Measurements from ENCODE around the gene NOL9.

NOL9 gene

DNA sequence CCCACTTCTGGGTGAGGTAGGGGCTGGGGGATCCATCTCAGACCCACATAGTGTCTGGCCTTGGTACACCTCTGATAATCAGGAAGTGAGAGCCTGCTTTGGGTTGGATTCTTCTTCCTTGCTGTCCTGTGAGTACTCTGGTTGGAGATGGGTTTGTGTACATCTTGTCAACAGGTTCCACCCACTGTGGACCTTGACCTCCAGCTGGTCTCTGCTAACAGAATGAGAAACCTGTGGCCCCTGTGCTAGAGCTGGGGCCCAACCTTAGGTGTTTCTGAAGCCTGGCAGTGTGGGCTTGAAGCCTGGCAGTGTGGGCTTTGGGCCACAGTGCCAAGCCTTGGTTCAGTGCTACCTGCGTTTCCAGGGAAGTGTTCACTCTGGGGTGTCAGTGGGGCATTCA is 28.1 kb upstream of the NOL9 start:
- DNase-seq (ENCODE audit: insufficient read length, low spot score) (no peak), FAIRE-seq (no peak)
- TF ChIP-seq, protein P1, sequence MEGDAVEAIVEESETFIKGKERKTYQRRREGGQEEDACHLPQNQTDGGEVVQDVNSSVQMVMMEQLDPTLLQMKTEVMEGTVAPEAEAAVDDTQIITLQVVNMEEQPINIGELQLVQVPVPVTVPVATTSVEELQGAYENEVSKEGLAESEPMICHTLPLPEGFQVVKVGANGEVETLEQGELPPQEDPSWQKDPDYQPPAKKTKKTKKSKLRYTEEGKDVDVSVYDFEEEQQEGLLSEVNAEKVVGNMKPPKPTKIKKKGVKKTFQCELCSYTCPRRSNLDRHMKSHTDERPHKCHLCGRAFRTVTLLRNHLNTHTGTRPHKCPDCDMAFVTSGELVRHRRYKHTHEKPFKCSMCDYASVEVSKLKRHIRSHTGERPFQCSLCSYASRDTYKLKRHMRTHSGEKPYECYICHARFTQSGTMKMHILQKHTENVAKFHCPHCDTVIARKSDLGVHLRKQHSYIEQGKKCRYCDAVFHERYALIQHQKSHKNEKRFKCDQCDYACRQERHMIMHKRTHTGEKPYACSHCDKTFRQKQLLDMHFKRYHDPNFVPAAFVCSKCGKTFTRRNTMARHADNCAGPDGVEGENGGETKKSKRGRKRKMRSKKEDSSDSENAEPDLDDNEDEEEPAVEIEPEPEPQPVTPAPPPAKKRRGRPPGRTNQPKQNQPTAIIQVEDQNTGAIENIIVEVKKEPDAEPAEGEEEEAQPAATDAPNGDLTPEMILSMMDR (IDR thresholded peaks at IDR 0.05; ENCODE audit: insufficient read depth, missing control alignments), result no peak

GRCh38 chr1:6581561-6582305 is 27.4 kb upstream of the NOL9 start:
- DNase-seq (ENCODE audit: insufficient read length, low spot score) (no peak), FAIRE-seq (no peak)
- TF ChIP-seq, protein P1 (IDR thresholded peaks at IDR 0.05; ENCODE audit: insufficient read depth, missing control alignments), result no peak

DNA sequence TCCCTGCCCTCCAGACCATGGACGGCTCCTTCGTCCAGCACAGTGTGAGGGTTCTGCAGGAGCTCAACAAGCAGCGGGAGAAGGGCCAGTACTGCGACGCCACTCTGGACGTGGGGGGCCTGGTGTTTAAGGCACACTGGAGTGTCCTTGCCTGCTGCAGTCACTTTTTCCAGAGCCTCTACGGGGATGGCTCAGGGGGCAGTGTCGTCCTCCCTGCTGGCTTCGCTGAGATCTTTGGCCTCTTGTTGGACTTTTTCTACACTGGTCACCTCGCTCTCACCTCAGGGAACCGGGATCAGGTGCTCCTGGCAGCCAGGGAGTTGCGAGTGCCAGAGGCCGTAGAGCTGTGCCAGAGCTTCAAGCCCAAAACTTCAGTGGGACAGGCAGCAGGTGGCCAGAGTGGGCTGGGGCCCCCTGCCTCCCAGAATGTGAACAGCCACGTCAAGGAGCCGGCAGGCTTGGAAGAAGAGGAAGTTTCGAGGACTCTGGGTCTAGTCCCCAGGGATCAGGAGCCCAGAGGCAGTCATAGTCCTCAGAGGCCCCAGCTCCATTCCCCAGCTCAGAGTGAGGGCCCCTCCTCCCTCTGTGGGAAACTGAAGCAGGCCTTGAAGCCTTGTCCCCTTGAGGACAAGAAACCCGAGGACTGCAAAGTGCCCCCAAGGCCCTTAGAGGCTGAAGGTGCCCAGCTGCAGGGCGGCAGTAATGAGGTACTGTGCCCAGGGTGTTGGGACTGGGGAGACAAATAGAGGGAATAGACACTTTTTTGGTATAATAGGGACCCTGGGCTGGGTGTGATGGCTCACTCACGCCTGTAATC is 26.5 kb upstream of the NOL9 start:
- DNase-seq (ENCODE audit: insufficient read length, low spot score) (no peak), FAIRE-seq (no peak)
- TF ChIP-seq, protein P1 (IDR thresholded peaks at IDR 0.05; ENCODE audit: insufficient read depth, missing control alignments), result no peak

DNA sequence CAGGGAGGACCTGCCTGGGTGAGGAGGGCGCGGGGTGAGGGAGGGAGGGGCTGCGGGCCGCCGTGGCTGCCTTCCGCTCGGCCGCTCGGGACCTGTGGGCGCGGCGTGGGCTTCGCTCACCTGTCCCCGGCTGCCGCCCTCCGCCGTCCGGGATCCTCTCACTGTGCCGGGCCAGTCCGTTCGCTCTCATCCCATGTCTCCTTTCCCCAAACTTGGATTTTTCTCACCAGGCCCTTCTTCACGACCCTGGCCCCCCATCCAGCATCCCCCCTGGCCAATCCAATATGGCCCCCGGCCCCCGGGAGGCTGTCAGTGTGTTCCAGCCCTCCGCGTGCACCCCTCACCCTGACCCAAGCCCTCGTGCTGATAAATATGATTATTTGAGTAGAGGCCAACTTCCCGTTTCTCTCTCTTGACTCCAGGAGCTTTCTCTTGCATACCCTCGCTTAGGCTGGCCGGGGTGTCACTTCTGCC is 25.8 kb upstream of the NOL9 start:
- FAIRE-seq, result no peak
- TF ChIP-seq, protein P1 (IDR thresholded peaks at IDR 0.05; ENCODE audit: insufficient read depth, missing control alignments), result no peak
- no peak for DNase-seq (ENCODE audit: insufficient read length, low spot score)

DNA sequence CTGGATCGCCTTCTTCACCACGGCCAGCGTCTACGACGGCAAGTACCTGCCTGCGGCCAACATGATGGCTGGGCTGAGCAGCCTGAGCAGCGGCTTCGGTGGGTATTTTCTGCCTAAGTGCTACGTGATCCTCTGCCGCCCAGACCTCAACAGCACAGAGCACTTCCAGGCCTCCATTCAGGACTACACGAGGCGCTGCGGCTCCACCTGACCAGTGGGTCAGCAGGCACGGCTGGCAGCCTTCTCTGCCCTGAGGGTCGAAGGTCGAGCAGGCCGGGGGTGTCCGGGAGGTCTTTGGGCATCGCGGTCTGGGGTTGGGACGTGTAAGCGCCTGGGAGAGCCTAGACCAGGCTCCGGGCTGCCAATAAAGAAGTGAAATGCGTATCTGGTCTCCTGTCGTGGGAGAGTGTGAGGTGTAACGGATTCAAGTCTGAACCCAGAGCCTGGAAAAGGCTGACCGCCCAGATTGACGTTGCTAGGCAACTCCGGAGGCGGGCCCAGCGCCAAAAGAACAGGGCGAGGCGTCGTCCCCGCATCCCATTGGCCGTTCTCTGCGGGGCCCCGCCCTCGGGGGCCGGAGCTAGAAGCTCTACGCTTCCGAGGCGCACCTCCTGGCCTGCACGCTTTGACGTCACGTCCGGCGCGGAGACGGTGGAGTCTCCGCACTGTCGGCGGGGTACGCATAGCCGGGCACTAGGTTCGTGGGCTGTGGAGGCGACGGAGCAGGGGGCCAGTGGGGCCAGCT is 25.2 kb upstream of the NOL9 start, which contains the start of gene ZBTB48:
Gene ZBTB48, plus strand, starts transcription at position 621 of the 745 bp plus-strand sequence. CDS start 616 bp downstream, outside the sequence.
- TF ChIP-seq, protein P1 (IDR thresholded peaks at IDR 0.05; ENCODE audit: insufficient read depth, missing control alignments), result no peak
- FAIRE-seq (no peak), DNase-seq (ENCODE audit: insufficient read length, low spot score) (peak; percentile 97)

- DNase-seq (ENCODE audit: insufficient read length, low spot score), result no peak
- TF ChIP-seq, protein P1 (IDR thresholded peaks at IDR 0.05; ENCODE audit: insufficient read depth, missing control alignments), result no peak
- no peak for FAIRE-seq
Observed at GRCh38 chr1:6578624-6579373, 24.5 kb upstream of the NOL9 start.
